ENCODE data around the gene SMIM12.
A peak's percentile ranks its signal among the peaks of the same experiment; 100 is the strongest.

SMIM12 gene

DNA sequence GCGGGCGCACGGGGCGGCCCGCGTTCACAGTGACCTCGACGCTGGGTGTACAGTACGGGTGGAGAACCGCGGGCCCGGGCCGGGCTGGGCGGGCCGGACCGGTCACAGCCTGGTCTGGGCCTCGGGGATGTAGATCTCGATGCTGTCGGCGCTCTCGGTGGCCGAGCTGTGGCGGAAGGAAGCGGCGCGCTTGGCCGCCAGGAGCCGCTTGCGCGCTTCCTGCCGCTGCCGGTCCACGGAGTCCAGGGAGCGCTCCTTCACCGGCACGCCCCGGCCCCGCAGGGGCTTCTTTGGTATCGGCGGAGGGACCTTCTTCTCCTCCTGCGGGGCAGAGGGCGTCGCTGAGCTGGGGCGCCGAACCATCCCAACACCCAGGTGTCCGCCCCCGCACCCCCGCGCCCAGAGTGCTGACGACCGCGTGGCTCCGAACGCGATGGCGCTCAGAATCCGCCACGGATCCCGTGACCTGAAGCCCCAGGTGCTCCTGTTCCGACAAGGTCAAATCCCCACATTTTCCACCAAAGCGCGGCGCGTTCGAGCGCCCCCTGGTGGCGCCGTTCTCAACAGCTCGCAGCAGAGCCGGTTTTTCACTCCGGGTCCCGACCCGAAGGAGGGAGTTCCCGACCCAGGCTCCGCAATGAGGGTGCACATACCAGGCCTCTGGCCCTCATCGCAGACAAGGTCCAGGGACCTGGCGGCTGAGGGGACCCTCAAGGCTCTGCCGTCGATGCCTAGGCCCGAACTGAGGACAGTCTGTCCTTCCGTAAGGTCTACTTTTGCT is 6.6 kb upstream of the SMIM12 start:
- peaks cover 21% of the 10 kb centered on the region for H3K4me1 ChIP-seq (ENCODE audit: control insufficient read depth, insufficient read depth, low read length, poor library complexity, severe bottlenecking)
- peak; percentile 84 to 89 (median 89) for DNase-seq
- H3K27ac ChIP-seq (ENCODE audit: insufficient read depth, low read length, poor library complexity, severe bottlenecking), result peak overlapping the region; percentile 77
- peak overlapping the region; percentile 73 for H3K4me3 ChIP-seq (ENCODE audit: insufficient read depth, low read depth, low read length, poor library complexity, severe bottlenecking)
- no peaks in the 10 kb centered on the region for H3K27me3 ChIP-seq (replicated peaks; ENCODE audit: control insufficient read depth, insufficient read depth, low read length, poor library complexity, severe bottlenecking)
- no peaks in the 10 kb centered on the region for H3K9me3 ChIP-seq (ENCODE audit: control insufficient read depth, low read length)
- H3K36me3 ChIP-seq (ENCODE audit: control insufficient read depth, insufficient read depth, low read length), result no peaks in the 10 kb centered on the region

- Histone ChIP-seq H3K4me3 (ENCODE audit: insufficient read depth, low read depth, low read length, poor library complexity, severe bottlenecking) (peak overlapping the region; percentile 73), H3K9me3 (ENCODE audit: control insufficient read depth, low read length) (no peaks in the 10 kb centered on the region), H3K27ac (ENCODE audit: insufficient read depth, low read length, poor library complexity, severe bottlenecking) (peak overlapping the region; percentile 77), H3K4me1 (ENCODE audit: control insufficient read depth, insufficient read depth, low read length, poor library complexity, severe bottlenecking) (peaks cover 21% of the 10 kb centered on the region), H3K27me3 (replicated peaks; ENCODE audit: control insufficient read depth, insufficient read depth, low read length, poor library complexity, severe bottlenecking) (no peaks in the 10 kb centered on the region), H3K36me3 (ENCODE audit: control insufficient read depth, insufficient read depth, low read length) (no peaks in the 10 kb centered on the region)
- no peak for DNase-seq
These were observed 6.0 kb upstream of the SMIM12 start for GRCh38 chr1:34865573-34865972.

- Histone ChIP-seq H3K36me3 (ENCODE audit: control insufficient read depth, insufficient read depth, low read length) (no peaks in the 10 kb centered on the region), H3K27me3 (replicated peaks; ENCODE audit: control insufficient read depth, insufficient read depth, low read length, poor library complexity, severe bottlenecking) (no peaks in the 10 kb centered on the region), H3K4me1 (ENCODE audit: control insufficient read depth, insufficient read depth, low read length, poor library complexity, severe bottlenecking) (peaks cover 27% of the 10 kb centered on the region), H3K4me3 (ENCODE audit: insufficient read depth, low read depth, low read length, poor library complexity, severe bottlenecking) (no peak overlapping the region), H3K9me3 (ENCODE audit: control insufficient read depth, low read length) (no peaks in the 10 kb centered on the region), H3K27ac (ENCODE audit: insufficient read depth, low read length, poor library complexity, severe bottlenecking) (no peak overlapping the region)
- DNase-seq, result no peak
These were observed 5.2 kb upstream of the SMIM12 start for GRCh38 chr1:34864759-34865158.

DNA sequence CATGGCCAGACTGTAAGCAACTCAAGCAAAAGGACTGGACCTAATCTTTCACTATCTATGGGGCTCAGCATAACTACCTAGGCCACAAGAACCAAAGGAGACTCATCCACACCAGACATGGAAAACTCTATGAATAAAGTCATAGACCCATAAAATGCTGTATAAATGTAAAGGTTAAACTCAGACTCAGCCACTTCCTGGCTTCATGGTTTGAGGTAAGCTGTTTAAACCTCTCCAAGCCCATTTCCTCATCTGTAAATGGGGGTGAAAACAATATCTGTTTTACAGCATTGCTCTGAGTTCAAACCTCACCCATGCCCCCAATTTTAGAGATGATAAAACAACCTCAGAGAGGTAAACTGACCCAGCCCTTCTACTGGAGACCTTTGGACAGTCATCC is 4.0 kb upstream of the SMIM12 start:
- peaks cover 35% of the 10 kb centered on the region for H3K4me1 ChIP-seq (ENCODE audit: control insufficient read depth, insufficient read depth, low read length, poor library complexity, severe bottlenecking)
- H3K27me3 ChIP-seq (replicated peaks; ENCODE audit: control insufficient read depth, insufficient read depth, low read length, poor library complexity, severe bottlenecking), result no peaks in the 10 kb centered on the region

DNA sequence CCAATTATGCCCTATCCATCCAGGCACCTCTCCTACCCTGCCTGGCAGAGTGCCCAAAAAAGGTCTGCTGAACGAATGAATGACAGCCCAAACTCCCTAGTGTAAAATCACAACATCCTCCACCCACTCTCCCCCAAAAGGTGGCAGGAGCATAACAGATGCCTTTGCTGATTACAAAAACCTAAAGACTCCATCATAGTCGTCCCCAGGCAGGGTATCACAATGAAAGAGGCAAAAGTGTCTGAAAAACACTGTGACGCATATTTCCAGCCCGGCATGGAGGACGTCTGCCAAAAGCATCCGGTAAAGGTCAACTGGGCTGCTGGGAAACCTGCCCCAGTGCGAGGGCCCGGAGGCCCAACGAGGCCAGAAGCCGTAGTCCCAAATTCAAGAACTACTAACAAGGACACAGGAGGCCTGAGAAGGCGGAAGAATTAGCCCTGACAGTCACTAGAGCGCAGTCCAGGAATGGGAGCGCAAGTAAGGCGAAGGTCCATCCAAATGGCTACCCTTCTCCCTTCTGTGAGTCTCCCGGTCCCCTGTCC is 576 bp downstream of the SMIM12 start:
- no peaks in the 10 kb centered on the region for H3K27me3 ChIP-seq (replicated peaks; ENCODE audit: control insufficient read depth, insufficient read depth, low read length, poor library complexity, severe bottlenecking)
- DNase-seq, result peak in 2 of 3 donors; percentile 12 to 24
- H3K36me3 ChIP-seq (ENCODE audit: control insufficient read depth, insufficient read depth, low read length), result peaks cover 18% of the 10 kb centered on the region
- peak overlapping the region; percentile 78 for H3K27ac ChIP-seq (ENCODE audit: insufficient read depth, low read length, poor library complexity, severe bottlenecking)
- H3K4me3 ChIP-seq (ENCODE audit: insufficient read depth, low read depth, low read length, poor library complexity, severe bottlenecking), result peak overlapping the region; percentile 91
- no peaks in the 10 kb centered on the region for H3K9me3 ChIP-seq (ENCODE audit: control insufficient read depth, low read length)
- H3K4me1 ChIP-seq (ENCODE audit: control insufficient read depth, insufficient read depth, low read length, poor library complexity, severe bottlenecking), result peaks cover 26% of the 10 kb centered on the region

More for the DNA sequence above, 4.0 kb upstream of the SMIM12 start:
- H3K9me3 ChIP-seq (ENCODE audit: control insufficient read depth, low read length), result no peaks in the 10 kb centered on the region
- no peaks in the 10 kb centered on the region for H3K36me3 ChIP-seq (ENCODE audit: control insufficient read depth, insufficient read depth, low read length)
- no peak overlapping the region for H3K4me3 ChIP-seq (ENCODE audit: insufficient read depth, low read depth, low read length, poor library complexity, severe bottlenecking)
- no peak for DNase-seq
- no peak overlapping the region for H3K27ac ChIP-seq (ENCODE audit: insufficient read depth, low read length, poor library complexity, severe bottlenecking)

GRCh38 chr1:34856697-34857096 is 2.9 kb downstream of the SMIM12 start:
- DNase-seq, result no peak
- Histone ChIP-seq H3K4me1 (ENCODE audit: control insufficient read depth, insufficient read depth, low read length, poor library complexity, severe bottlenecking) (peaks cover 19% of the 10 kb centered on the region), H3K4me3 (ENCODE audit: insufficient read depth, low read depth, low read length, poor library complexity, severe bottlenecking) (no peak overlapping the region), H3K27ac (ENCODE audit: insufficient read depth, low read length, poor library complexity, severe bottlenecking) (no peak overlapping the region), H3K36me3 (ENCODE audit: control insufficient read depth, insufficient read depth, low read length) (peaks cover 18% of the 10 kb centered on the region), H3K9me3 (ENCODE audit: control insufficient read depth, low read length) (no peaks in the 10 kb centered on the region), H3K27me3 (replicated peaks; ENCODE audit: control insufficient read depth, insufficient read depth, low read length, poor library complexity, severe bottlenecking) (no peaks in the 10 kb centered on the region)

GRCh38 chr1:34852677-34853217 is 6.8 kb downstream of the SMIM12 start:
- Histone ChIP-seq H3K36me3 (ENCODE audit: control insufficient read depth, insufficient read depth, low read length) (peaks cover 30% of the 10 kb centered on the region), H3K9me3 (ENCODE audit: control insufficient read depth, low read length) (no peaks in the 10 kb centered on the region), H3K4me1 (ENCODE audit: control insufficient read depth, insufficient read depth, low read length, poor library complexity, severe bottlenecking) (no peaks in the 10 kb centered on the region), H3K27ac (ENCODE audit: insufficient read depth, low read length, poor library complexity, severe bottlenecking) (no peak overlapping the region), H3K27me3 (replicated peaks; ENCODE audit: control insufficient read depth, insufficient read depth, low read length, poor library complexity, severe bottlenecking) (no peaks in the 10 kb centered on the region), H3K4me3 (ENCODE audit: insufficient read depth, low read depth, low read length, poor library complexity, severe bottlenecking) (no peak overlapping the region)
- peak; percentile 75 to 83 (median 83) for DNase-seq

- no peak for DNase-seq
- peaks cover 33% of the 10 kb centered on the region for H3K36me3 ChIP-seq (ENCODE audit: control insufficient read depth, insufficient read depth, low read length)
- H3K27me3 ChIP-seq (replicated peaks; ENCODE audit: control insufficient read depth, insufficient read depth, low read length, poor library complexity, severe bottlenecking), result no peaks in the 10 kb centered on the region
- no peaks in the 10 kb centered on the region for H3K4me1 ChIP-seq (ENCODE audit: control insufficient read depth, insufficient read depth, low read length, poor library complexity, severe bottlenecking)
- no peak overlapping the region for H3K27ac ChIP-seq (ENCODE audit: insufficient read depth, low read length, poor library complexity, severe bottlenecking)
- no peak overlapping the region for H3K4me3 ChIP-seq (ENCODE audit: insufficient read depth, low read depth, low read length, poor library complexity, severe bottlenecking)
- H3K9me3 ChIP-seq (ENCODE audit: control insufficient read depth, low read length), result no peaks in the 10 kb centered on the region
These were observed 8.0 kb downstream of the SMIM12 start for GRCh38 chr1:34851431-34852105.

GRCh38 chr1:34850382-34850781 is 9.2 kb downstream of the SMIM12 start:
- no peak overlapping the region for H3K4me3 ChIP-seq (ENCODE audit: insufficient read depth, low read depth, low read length, poor library complexity, severe bottlenecking)
- H3K27me3 ChIP-seq (replicated peaks; ENCODE audit: control insufficient read depth, insufficient read depth, low read length, poor library complexity, severe bottlenecking), result no peaks in the 10 kb centered on the region
- no peaks in the 10 kb centered on the region for H3K9me3 ChIP-seq (ENCODE audit: control insufficient read depth, low read length)
- H3K4me1 ChIP-seq (ENCODE audit: control insufficient read depth, insufficient read depth, low read length, poor library complexity, severe bottlenecking), result no peaks in the 10 kb centered on the region
- H3K36me3 ChIP-seq (ENCODE audit: control insufficient read depth, insufficient read depth, low read length), result peaks cover 27% of the 10 kb centered on the region
- no peak overlapping the region for H3K27ac ChIP-seq (ENCODE audit: insufficient read depth, low read length, poor library complexity, severe bottlenecking)
- DNase-seq, result no peak

DNA sequence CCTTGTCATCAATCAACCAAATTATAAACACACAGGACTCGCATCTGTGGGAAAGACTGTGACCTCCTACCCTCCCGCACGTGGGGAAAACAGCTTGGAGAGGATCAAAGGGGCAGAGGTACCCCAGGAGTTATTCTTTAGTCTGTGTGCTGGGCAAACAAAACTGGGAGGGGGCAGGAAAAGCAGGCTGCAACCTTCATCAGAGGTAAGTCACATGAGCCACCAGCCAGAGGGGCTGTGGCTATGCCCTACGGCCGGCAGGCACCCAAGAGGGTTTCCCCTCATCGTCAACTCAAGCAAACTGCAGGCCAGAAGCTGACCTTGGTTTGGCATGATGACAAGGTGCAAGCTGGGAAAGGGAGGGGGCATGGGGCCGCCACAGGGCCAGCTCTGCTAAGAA is 12.5 kb downstream of the SMIM12 start:
- Histone ChIP-seq H3K36me3 (ENCODE audit: control insufficient read depth, insufficient read depth, low read length) (peaks cover 15% of the 10 kb centered on the region), H3K4me3 (ENCODE audit: insufficient read depth, low read depth, low read length, poor library complexity, severe bottlenecking) (no peak overlapping the region), H3K27ac (ENCODE audit: insufficient read depth, low read length, poor library complexity, severe bottlenecking) (no peak overlapping the region), H3K9me3 (ENCODE audit: control insufficient read depth, low read length) (no peaks in the 10 kb centered on the region), H3K27me3 (replicated peaks; ENCODE audit: control insufficient read depth, insufficient read depth, low read length, poor library complexity, severe bottlenecking) (no peaks in the 10 kb centered on the region), H3K4me1 (ENCODE audit: control insufficient read depth, insufficient read depth, low read length, poor library complexity, severe bottlenecking) (no peaks in the 10 kb centered on the region)
- DNase-seq, result no peak
